HUES48 (cell line): Measurements from ENCODE around the gene TNFAIP3.
"Not testable (repeated sequence)": the region's sequence is repeated elsewhere in the genome, so short reads cannot be mapped to it uniquely, and the experiment has no call there.

Experiments
- H3K27ac ChIP-seq: one replicate; pipeline ENCODE4 v1.7.0; 2013; ENCODE audit warnings: low read depth, low read length, inconsistent platforms
- H3K27me3 ChIP-seq: 2 replicates; pipeline ENCODE4 v1.6.1; 2013; ENCODE audit warnings: mild to moderate bottlenecking, low read length; ENCODE audit not compliant: control insufficient read depth, insufficient read depth
- H3K36me3 ChIP-seq: 2 replicates; pipeline ENCODE4 v1.6.1; 2013; ENCODE audit warnings: low read length; ENCODE audit not compliant: control insufficient read depth, insufficient read depth
- H3K4me1 ChIP-seq: 2 replicates; pipeline ENCODE4 v1.6.1; 2013; ENCODE audit warnings: mild to moderate bottlenecking, low read length; ENCODE audit not compliant: control insufficient read depth, insufficient read depth
- H3K4me3 ChIP-seq: 2 replicates; pipeline ENCODE4 v1.5.1; 2013; ENCODE audit warnings: mild to moderate bottlenecking, low read depth, low read length
- H3K9ac ChIP-seq: 2 replicates; pipeline ENCODE4 v1.6.1; 2013; ENCODE audit warnings: mild to moderate bottlenecking, low read depth, low read length, moderate library complexity
- H3K9me3 ChIP-seq: 2 replicates; pipeline ENCODE4 v1.6.1; 2013; ENCODE audit warnings: low read length; ENCODE audit not compliant: control insufficient read depth, insufficient read depth

The TNFAIP3 gene

GRCh38 chr6:137844327-137844726 lies 22.7 kb upstream of the TNFAIP3 start:
- H3K4me1 ChIP-seq, H3K9me3 ChIP-seq, H3K4me3 ChIP-seq, H3K27ac ChIP-seq, H3K9ac ChIP-seq, H3K27me3 ChIP-seq, H3K36me3 ChIP-seq: not testable (repeated sequence)

- H3K27ac ChIP-seq, H3K4me3 ChIP-seq, H3K36me3 ChIP-seq, H3K9ac ChIP-seq, H3K4me1 ChIP-seq, H3K9me3 ChIP-seq, H3K27me3 ChIP-seq: not testable (repeated sequence)
These were observed 22.3 kb upstream of the TNFAIP3 start for GRCh38 chr6:137844773-137845172.

GRCh38 chr6:137845460-137845859 lies 21.6 kb upstream of the TNFAIP3 start:
- Histone ChIP-seq H3K27me3 (no peaks in the 10 kb centered on the region), H3K9me3 (no peaks in the 10 kb centered on the region), H3K27ac (no peak overlapping the region), H3K4me1 (peaks cover 3% of the 10 kb centered on the region; the same call in 1 of the 2 replicates), H3K4me3 (no peak overlapping the region), H3K36me3 (no peaks in the 10 kb centered on the region), H3K9ac (no peak overlapping the region)

- Histone ChIP-seq H3K9ac (no peak overlapping the region), H3K27ac (no peak overlapping the region), H3K9me3 (no peaks in the 10 kb centered on the region), H3K36me3 (no peaks in the 10 kb centered on the region), H3K4me1 (peaks cover 3% of the 10 kb centered on the region; the same call in 1 of the 2 replicates), H3K4me3 (no peak overlapping the region), H3K27me3 (no peaks in the 10 kb centered on the region)
These were observed 20.8 kb upstream of the TNFAIP3 start for GRCh38 chr6:137846274-137846673.

- no peaks in the 10 kb centered on the region for H3K27me3 ChIP-seq
- H3K36me3 ChIP-seq, result no peaks in the 10 kb centered on the region
- H3K27ac ChIP-seq, result no peak overlapping the region
- H3K9ac ChIP-seq, result no peak overlapping the region
- H3K4me1 ChIP-seq, result peaks cover 3% of the 10 kb centered on the region; the same call in 1 of the 2 replicates
- no peaks in the 10 kb centered on the region for H3K9me3 ChIP-seq
- H3K4me3 ChIP-seq, result no peak overlapping the region
These were observed 20.2 kb upstream of the TNFAIP3 start for GRCh38 chr6:137846772-137847313.

- H3K9me3 ChIP-seq, result no peaks in the 10 kb centered on the region
- no peaks in the 10 kb centered on the region for H3K27me3 ChIP-seq
- H3K4me1 ChIP-seq, result peaks cover 3% of the 10 kb centered on the region; the same call in 1 of the 2 replicates
- H3K36me3 ChIP-seq, result no peaks in the 10 kb centered on the region
- H3K9ac ChIP-seq, result no peak overlapping the region
- H3K4me3 ChIP-seq, result no peak overlapping the region
- H3K27ac ChIP-seq, result no peak overlapping the region
These were observed 19.3 kb upstream of the TNFAIP3 start for GRCh38 chr6:137847748-137848147.

GRCh38 chr6:137848672-137849071 lies 18.4 kb upstream of the TNFAIP3 start:
- Histone ChIP-seq H3K4me3 (no peak overlapping the region), H3K27me3 (no peaks in the 10 kb centered on the region), H3K4me1 (peaks cover 3% of the 10 kb centered on the region; the same call in 1 of the 2 replicates), H3K9ac (no peak overlapping the region), H3K27ac (no peak overlapping the region), H3K9me3 (no peaks in the 10 kb centered on the region), H3K36me3 (no peaks in the 10 kb centered on the region)

GRCh38 chr6:137849181-137849980 lies 17.7 kb upstream of the TNFAIP3 start:
- no peak overlapping the region for H3K9ac ChIP-seq
- no peak overlapping the region for H3K27ac ChIP-seq

GRCh38 chr6:137849981-137850714 lies 16.9 kb upstream of the TNFAIP3 start:
- H3K4me1 ChIP-seq, result peaks cover 3% of the 10 kb centered on the region; the same call in 1 of the 2 replicates

More at GRCh38 chr6:137849181-137849980, 17.7 kb upstream of the TNFAIP3 start:
- Histone ChIP-seq H3K36me3 (no peaks in the 10 kb centered on the region), H3K27me3 (no peaks in the 10 kb centered on the region), H3K9me3 (no peaks in the 10 kb centered on the region), H3K4me1 (peaks cover 3% of the 10 kb centered on the region; the same call in 1 of the 2 replicates), H3K4me3 (no peak overlapping the region)

GRCh38 chr6:137850816-137851602 lies 16.1 kb upstream of the TNFAIP3 start:
- no peaks in the 10 kb centered on the region for H3K36me3 ChIP-seq
- H3K9me3 ChIP-seq, result no peaks in the 10 kb centered on the region
- no peak overlapping the region for H3K27ac ChIP-seq
- no peak overlapping the region for H3K9ac ChIP-seq
- no peaks in the 10 kb centered on the region for H3K27me3 ChIP-seq
- no peaks in the 10 kb centered on the region for H3K4me1 ChIP-seq
- no peak overlapping the region for H3K4me3 ChIP-seq

More at GRCh38 chr6:137849981-137850714, 16.9 kb upstream of the TNFAIP3 start:
- Histone ChIP-seq H3K36me3 (no peaks in the 10 kb centered on the region), H3K9me3 (no peaks in the 10 kb centered on the region), H3K27me3 (no peaks in the 10 kb centered on the region), H3K4me3 (no peak overlapping the region), H3K9ac (no peak overlapping the region), H3K27ac (no peak overlapping the region)
